HepG2 (cell line): ENCODE measurements around the gene DUSP7. TPM values are rescaled to one million over a fixed set of nuclear protein-coding genes. Genes with fewer than 3 reads are reported as not detected.

Experiments used
- CBX5 ChIP-seq: sonication (generic); formaldehyde crosslinking; IDR thresholded peaks from 2 replicates; pipeline ENCODE4 v1.4.0; 2020; ENCODE audit warnings: missing genetic modification reagents, borderline replicate concordance
- ETV5 ChIP-seq: IDR thresholded peaks from 2 replicates; pipeline ENCODE4 v1.6.1; 2018; ENCODE audit warnings: missing biosample characterization, missing genetic modification reagents, inconsistent platforms, borderline replicate concordance
- JARID2 ChIP-seq: sonication (generic); formaldehyde crosslinking; IDR thresholded peaks from 2 replicates; pipeline ENCODE4 v1.8.1; 2023; ENCODE audit warnings: missing genetic modification reagents, inconsistent platforms; ENCODE audit not compliant: insufficient replicate concordance
- NFKB2 ChIP-seq: sonication (generic); formaldehyde crosslinking; IDR thresholded peaks from 2 replicates; pipeline ENCODE4 v1.4.0; 2020; ENCODE audit warnings: missing genetic modification reagents, borderline replicate concordance
- PATZ1 ChIP-seq: sonication (generic); formaldehyde crosslinking; IDR thresholded peaks from 2 replicates; pipeline ENCODE4 v1.4.0; 2020; ENCODE audit warnings: missing genetic modification reagents
- SOX5 ChIP-seq: IDR thresholded peaks from 2 replicates; pipeline ENCODE4 v1.6.1; 2016; ENCODE audit warnings: borderline replicate concordance
- THAP11 ChIP-seq: IDR thresholded peaks from 2 replicates; pipeline ENCODE4 v1.6.1; 2016; ENCODE audit warnings: missing biosample characterization, missing genetic modification reagents
- ZFP36L1 ChIP-seq: sonication (generic); formaldehyde crosslinking; IDR thresholded peaks from 2 replicates; pipeline ENCODE4 v1.8.0; 2022; ENCODE audit warnings: mild to moderate bottlenecking, missing genetic modification reagents, moderate library complexity
- ZGPAT ChIP-seq: IDR thresholded peaks from 2 replicates; pipeline ENCODE4 v1.6.1; 2016; ENCODE audit warnings: mild to moderate bottlenecking
- ZNF20 ChIP-seq: sonication (generic); formaldehyde crosslinking; IDR thresholded peaks from 2 replicates; pipeline ENCODE4 v1.4.0; 2020; ENCODE audit warnings: mild to moderate bottlenecking, moderate library complexity, missing genetic modification reagents
- ZNF232 ChIP-seq: sonication (generic); formaldehyde crosslinking; IDR thresholded peaks from 2 replicates; pipeline ENCODE4 v1.4.0; 2020; ENCODE audit warnings: missing genetic modification reagents, borderline replicate concordance
- ZNF598 ChIP-seq: sonication (generic); formaldehyde crosslinking; IDR thresholded peaks from 2 replicates; pipeline ENCODE4 v1.5.1; 2020; ENCODE audit warnings: mild to moderate bottlenecking, missing genetic modification reagents, borderline replicate concordance
- ZNF746 ChIP-seq: sonication (generic); formaldehyde crosslinking; IDR thresholded peaks from 2 replicates; pipeline ENCODE4 v1.8.0; 2022; ENCODE audit warnings: mild to moderate bottlenecking, missing genetic modification reagents
- ZNF772 ChIP-seq: sonication (generic); formaldehyde crosslinking; IDR thresholded peaks from 2 replicates; pipeline ENCODE4 v1.5.0; 2020; ENCODE audit warnings: mild to moderate bottlenecking, missing genetic modification reagents
- ZNF782 ChIP-seq: sonication (generic); formaldehyde crosslinking; IDR thresholded peaks from 2 replicates; pipeline ENCODE4 v1.4.0; 2020; ENCODE audit warnings: missing genetic modification reagents, mild to moderate bottlenecking, borderline replicate concordance
- polyA plus RNA-seq, 8 experiments: library from polyadenylated mRNA; depleted of rRNA in 3 of 8; stranded (reverse) in 7 of 8; unstranded in 1 of 8; fragments of >200 nt; fragmentation: Illumina TruSeq in 4 of 8; extraction: Trizol in 4 of 8; gene quantifications; 2 replicates each; pipeline versions ENCODE4 v1.2.1 to v1.2.3, GENCODE V29; 2011 to 2016; ENCODE audit warnings: low read depth in 4 of 8, missing spikeins in 1 of 8, mixed read lengths in 1 of 8; ENCODE audit not compliant: insufficient read depth in 1 of 8
- total RNA-seq, 5 experiments: library from RNA; depleted of rRNA; stranded (reverse); fragments of >200 nt; fragmentation: Illumina TruSeq; extraction: Trizol; gene quantifications; 2 replicates each; pipeline ENCODE4 v1.2.3, GENCODE V29; 2016; ENCODE audit warnings: low read depth in 1 of 5
- TF ChIP-seq, protein P1 (sequence below), 2 experiments: sonication (generic) in 1 of 2; formaldehyde crosslinking in 1 of 2; IDR thresholded peaks; 2 replicates each; pipeline versions ENCODE4 v1.5.1 to v1.6.1; 2011 to 2020; ENCODE audit warnings: borderline replicate concordance in 1 of 2, low read depth in 1 of 2, low read length in 1 of 2, mild to moderate bottlenecking in 1 of 2, missing genetic modification reagents in 1 of 2, moderate library complexity in 1 of 2

DUSP7 gene
- total and polyA plus RNA-seq, 2 of the 13 experiments (the other 11 are each of a cell fraction or from before 2014, with no cell fraction given), result 6.6 to 8.8 TPM

GRCh38 chr3:52001443-52001974, 54.9 kb downstream of the DUSP7 start (continued):
- TF ChIP-seq PATZ1 (CRISPR knock-in tag) (peak; percentile 80), THAP11 (peak; percentile 48; the same call in 1 of the 2 replicates), ZGPAT (CRISPR knock-in tag) (peak; percentile 45; the same call in 1 of the 2 replicates), CBX5 (CRISPR knock-in tag) (peak; percentile 52; the same call in 1 of the 2 replicates), ZNF20 (CRISPR knock-in tag) (no peak), SOX5 (0 out of 2 replicates have a peak, but pooled peaks have one; percentile 9), NFKB2 (peak; percentile 42; the same call in 1 of the 2 replicates), ZNF746 (CRISPR knock-in tag) (no peak), ZNF782 (CRISPR knock-in tag) (peak; percentile 33; the same call in 1 of the 2 replicates), ETV5 (CRISPR knock-in tag) (0 out of 2 replicates have a peak, but pooled peaks have one; percentile 25), ZNF598 (CRISPR knock-in tag) (no peak), ZFP36L1 (CRISPR knock-in tag) (no peak), ZNF772 (0 out of 2 replicates have a peak, but pooled peaks have one; percentile 25), ZNF232 (CRISPR knock-in tag) (no peak; the same call in 1 of the 2 replicates), JARID2 (CRISPR knock-in tag) (peak; percentile 60)
- TF ChIP-seq, protein P1, sequence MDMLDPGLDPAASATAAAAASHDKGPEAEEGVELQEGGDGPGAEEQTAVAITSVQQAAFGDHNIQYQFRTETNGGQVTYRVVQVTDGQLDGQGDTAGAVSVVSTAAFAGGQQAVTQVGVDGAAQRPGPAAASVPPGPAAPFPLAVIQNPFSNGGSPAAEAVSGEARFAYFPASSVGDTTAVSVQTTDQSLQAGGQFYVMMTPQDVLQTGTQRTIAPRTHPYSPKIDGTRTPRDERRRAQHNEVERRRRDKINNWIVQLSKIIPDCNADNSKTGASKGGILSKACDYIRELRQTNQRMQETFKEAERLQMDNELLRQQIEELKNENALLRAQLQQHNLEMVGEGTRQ (IDR thresholded peaks at IDR 0.05; ENCODE audit: low read depth, low read length), result no peak
- TF ChIP-seq, protein P1 (CRISPR knock-in tag; IDR thresholded peaks at IDR 0.05; ENCODE audit: borderline replicate concordance), result no peak
- TF ChIP-seq, all 625 proteins: peak for 108
